IPS-11a (cell line): ENCODE results near the gene TPM1.
"Not testable (repeated sequence)": the region's sequence is repeated elsewhere in the genome, so short reads cannot be mapped to it uniquely, and the experiment has no call there.

Experiments
- H3K4me3 ChIP-seq: one replicate; pipeline ENCODE4 v1.5.1; 2013; ENCODE audit warnings: low read depth, low read length, control low read depth

TPM1 gene

GRCh38 chr15:63090887-63091286 lies 48.3 kb downstream of the TPM1 start:
- no peak overlapping the region for H3K4me3 ChIP-seq

- no peak overlapping the region for H3K4me3 ChIP-seq
These were observed 49.3 kb downstream of the TPM1 start for GRCh38 chr15:63091679-63092446.

DNA sequence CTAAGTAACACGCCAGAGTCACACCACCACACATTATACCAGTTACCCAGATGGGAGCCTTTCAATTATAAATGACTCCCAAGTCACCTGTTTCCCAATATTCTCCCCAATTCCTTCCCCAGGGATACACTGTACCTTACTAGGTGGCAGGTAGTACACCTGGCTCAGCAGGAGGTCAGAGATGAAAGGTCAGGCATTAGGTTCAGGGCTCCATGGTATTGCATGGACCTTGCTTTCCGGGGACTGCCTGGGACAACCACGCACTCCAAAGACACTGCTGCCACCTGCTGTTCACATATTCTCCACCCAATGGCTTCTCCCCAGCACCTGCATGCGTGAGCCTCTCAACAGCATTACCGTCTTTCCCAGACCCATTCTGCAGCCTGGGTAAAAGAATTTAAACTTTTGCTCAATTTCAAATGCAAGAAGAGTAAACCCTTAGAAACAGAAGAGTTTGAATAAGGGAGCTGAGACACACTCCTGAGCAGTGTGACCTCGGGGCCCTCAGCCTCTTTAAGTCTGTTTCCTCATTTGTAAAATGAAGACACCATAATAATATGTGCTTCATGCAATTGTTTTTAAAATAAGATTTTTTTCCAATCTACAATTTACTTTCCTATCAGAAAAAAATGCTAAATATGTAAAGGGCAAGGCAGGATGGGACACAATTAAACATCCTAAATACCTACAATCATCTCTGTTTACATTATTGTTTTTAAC lies 51.1 kb downstream of the TPM1 start:
- H3K4me3 ChIP-seq, result no peak overlapping the region

- no peak overlapping the region for H3K4me3 ChIP-seq
These were observed 52.0 kb downstream of the TPM1 start for GRCh38 chr15:63094495-63094931.

DNA sequence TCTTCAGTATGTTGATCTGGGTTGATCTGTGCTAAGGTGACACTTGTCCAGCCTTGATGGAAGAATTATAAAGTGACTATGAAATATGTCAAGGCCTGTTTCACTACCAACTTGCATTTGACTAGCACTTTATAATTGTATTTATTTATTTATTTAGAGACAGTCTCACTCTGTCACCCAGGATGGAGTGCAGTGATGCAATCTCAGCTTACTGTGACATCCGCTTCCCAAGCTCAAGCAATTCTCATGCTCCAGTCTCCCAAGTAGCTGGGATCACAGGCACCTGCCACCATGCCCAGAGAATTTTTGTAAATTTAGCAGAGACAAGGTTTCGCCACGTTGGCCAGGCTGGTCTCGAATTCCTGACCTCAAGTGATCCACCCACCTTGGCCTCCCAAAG lies 53.6 kb downstream of the TPM1 start:
- H3K4me3 ChIP-seq, result no peak overlapping the region

GRCh38 chr15:63098901-63099300 lies 56.4 kb downstream of the TPM1 start:
- H3K4me3 ChIP-seq, result not testable (repeated sequence)

GRCh38 chr15:63099581-63099980 lies 57.0 kb downstream of the TPM1 start:
- H3K4me3 ChIP-seq, result not testable (repeated sequence)

DNA sequence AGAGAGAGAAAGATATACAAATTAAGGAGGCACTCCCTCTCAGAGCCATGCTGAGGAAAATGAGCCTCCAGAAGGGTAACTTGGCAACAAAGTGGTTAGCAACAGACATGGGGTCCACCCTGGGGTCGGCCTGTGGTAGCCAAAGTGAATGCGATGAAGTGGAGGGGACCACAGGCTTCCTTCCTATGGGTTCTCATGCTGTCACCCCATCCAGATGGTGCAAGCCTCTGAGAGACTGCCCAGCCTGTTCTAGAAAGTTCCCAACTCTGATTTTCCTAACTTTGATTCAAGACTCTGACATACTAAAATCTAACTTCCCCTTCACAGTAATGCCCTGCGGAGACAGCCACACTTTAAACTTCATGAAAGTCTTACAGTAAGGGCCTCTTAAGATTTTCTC lies 60.9 kb downstream of the TPM1 start:
- H3K4me3 ChIP-seq, result no peak overlapping the region

DNA sequence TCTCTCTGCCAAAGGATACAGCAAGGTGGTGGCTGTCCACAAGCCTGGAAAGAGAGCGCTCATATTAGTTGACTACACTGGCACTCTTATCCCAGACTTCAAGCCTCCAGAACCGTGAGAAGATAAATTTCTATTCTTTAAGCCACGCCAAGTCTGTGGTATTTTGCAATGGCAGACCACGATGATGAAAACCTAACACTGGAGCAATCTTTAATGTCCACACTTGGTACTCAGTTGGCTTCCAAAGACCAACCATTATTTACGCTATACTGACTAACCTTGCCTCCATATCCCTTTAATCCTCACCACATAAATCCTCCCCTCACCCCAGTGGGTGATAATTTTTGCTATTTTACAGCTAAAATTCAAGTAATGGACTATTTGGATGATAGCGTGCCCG lies 62.2 kb downstream of the TPM1 start:
- H3K4me3 ChIP-seq, result no peak overlapping the region

- not testable (repeated sequence) for H3K4me3 ChIP-seq
These were observed 62.8 kb downstream of the TPM1 start for GRCh38 chr15:63105354-63105753.

- H3K4me3 ChIP-seq, result no peak overlapping the region
These were observed 65.5 kb downstream of the TPM1 start for GRCh38 chr15:63107895-63108546.

GRCh38 chr15:63109498-63109897 lies 67.0 kb downstream of the TPM1 start:
- no peak overlapping the region for H3K4me3 ChIP-seq

- H3K4me3 ChIP-seq, result no peak overlapping the region
These were observed 67.4 kb downstream of the TPM1 start for GRCh38 chr15:63109920-63110319.

DNA sequence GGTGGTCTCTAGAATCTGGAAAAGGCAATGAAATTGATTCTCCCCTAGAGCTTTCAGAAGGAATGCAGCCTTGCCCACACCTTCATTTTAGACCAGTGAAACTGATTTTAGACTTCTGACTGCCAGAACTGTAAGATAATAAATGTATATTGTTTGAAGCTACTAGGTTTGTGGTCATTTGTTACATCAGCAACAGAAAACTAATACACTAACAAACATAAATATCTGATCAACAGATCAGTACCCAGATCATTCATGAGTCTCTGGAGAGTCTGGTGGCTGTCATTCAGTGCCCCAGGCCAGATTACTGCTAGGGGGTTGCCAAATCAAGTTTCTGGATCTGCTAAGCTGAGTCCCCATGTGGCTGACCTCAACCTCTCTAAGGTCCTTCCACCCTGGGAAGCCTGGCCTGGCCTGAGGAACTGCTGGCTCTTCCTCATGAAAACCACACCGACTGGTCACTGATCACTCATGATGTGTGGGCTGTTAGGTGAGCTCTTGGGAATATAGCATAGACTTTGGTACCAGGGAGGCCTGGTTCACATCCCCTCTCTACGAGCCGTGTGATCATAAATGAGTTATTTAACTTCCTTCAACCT lies 68.0 kb downstream of the TPM1 start:
- no peak overlapping the region for H3K4me3 ChIP-seq

GRCh38 chr15:63111481-63111880 lies 68.9 kb downstream of the TPM1 start:
- H3K4me3 ChIP-seq, result no peak overlapping the region

DNA sequence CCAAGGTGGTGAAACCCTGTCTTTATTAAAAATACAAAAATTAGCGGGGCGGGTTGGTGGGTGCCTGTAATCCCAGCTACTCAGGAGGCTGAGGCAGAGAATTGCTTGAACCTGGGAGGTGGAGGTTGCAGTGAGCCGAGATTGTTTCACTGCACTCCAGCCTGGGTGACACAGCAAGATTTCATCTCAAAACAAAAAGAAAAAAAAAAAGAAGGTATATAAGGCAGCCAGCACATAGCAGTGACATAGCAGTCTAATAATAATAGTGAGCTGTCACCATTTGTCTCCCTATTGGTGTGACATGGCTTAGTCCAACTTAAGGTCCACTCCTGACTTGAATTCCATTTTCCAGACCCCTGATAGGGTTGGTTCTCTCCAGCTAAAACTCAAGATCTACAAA lies 70.3 kb downstream of the TPM1 start:
- no peak overlapping the region for H3K4me3 ChIP-seq

GRCh38 chr15:63114465-63114864 lies 71.9 kb downstream of the TPM1 start:
- no peak overlapping the region for H3K4me3 ChIP-seq
